B cell (primary cell): ENCODE results near the gene TCEANC. TPM values are rescaled to one million over a fixed set of nuclear protein-coding genes. Genes with fewer than 3 reads are reported as not detected.

Experiments used
- ATAC-seq: fragments of 200-7000 bp; cut with Tn5 transposase; one replicate; pipeline ENCODE4 v1.10.0; 2021; ENCODE audit warnings: low read depth, mild to moderate bottlenecking, moderate number of reproducible peaks, moderate library complexity
- CTCF ChIA-PET: fragments of 350-600 bp; sonication (Branson Sonifier 250); formaldehyde crosslinking; loops from one replicate; lab custom pipeline; 2021; ENCODE audit warnings: antibody characterized with exemption, inconsistent platforms; lab: Charles Lee
- POLR2A ChIA-PET: fragments of 350-600 bp; sonication (Branson Sonifier 250); formaldehyde crosslinking; loops from one replicate; lab custom pipeline; 2021; ENCODE audit warnings: antibody characterized with exemption; lab: Charles Lee
- DNase-seq: peaks from one replicate; pipeline ENCODE4 v3.0.0; 2013
- H2AFZ ChIP-seq: 2 replicates; pipeline ENCODE4 v1.6.1; 2012; ENCODE audit warnings: mild to moderate bottlenecking, low read depth, low read length; ENCODE audit not compliant: insufficient read depth, poor library complexity, severe bottlenecking
- H3K27ac ChIP-seq, 2 donors: 1 replicate in 1 of 2; 2 replicates in 1 of 2; pipeline ENCODE4 v1.5.1; 2012 to 2013; ENCODE audit warnings: low read length in 2 of 2, mild to moderate bottlenecking in 2 of 2, moderate library complexity in 1 of 2
- H3K27me3 ChIP-seq, 4 experiments: fragments of 200-600 bp in 1 of 4; sonication (generic) in 1 of 4; replicated peaks in 1 of 4; 1 replicate in 2 of 4; 2 replicates in 2 of 4; pipeline versions ENCODE4 v1.6.1 to v1.7.0; 2013 to 2016; ENCODE audit warnings: low read length in 3 of 4, mild to moderate bottlenecking in 2 of 4, mixed read lengths in 1 of 4, moderate library complexity in 1 of 4; ENCODE audit not compliant: insufficient read depth in 4 of 4, control insufficient read depth in 3 of 4; ENCODE audit errors: control extremely low read depth in 1 of 4
- H3K36me3 ChIP-seq, 2 experiments: replicated peaks in 1 of 2; 1 replicate in 1 of 2; 2 replicates in 1 of 2; pipeline versions ENCODE4 v1.6.1 to v1.7.1; 2013; ENCODE audit warnings: low read length in 1 of 2; ENCODE audit not compliant: insufficient read depth in 2 of 2, control insufficient read depth in 1 of 2; ENCODE audit errors: control extremely low read depth in 1 of 2, extremely low read depth in 1 of 2
- H3K4me1 ChIP-seq, 2 donors: fragments of 200-600 bp in 1 of 2; sonication (generic) in 1 of 2; 1 replicate in 1 of 2; 2 replicates in 1 of 2; pipeline versions ENCODE4 v1.5.1 to v1.6.1; 2013 to 2017; ENCODE audit warnings: low read length in 2 of 2; ENCODE audit not compliant: control insufficient read depth in 2 of 2, insufficient read depth in 2 of 2
- H3K4me2 ChIP-seq: replicated peaks from 2 replicates; pipeline ENCODE3; 2012; ENCODE audit warnings: mild to moderate bottlenecking, low read depth, low read length; ENCODE audit not compliant: poor library complexity, severe bottlenecking
- H3K4me3 ChIP-seq, 5 experiments: fragments of 200-600 bp in 1 of 5; sonication (generic) in 1 of 5; 1 replicate in 3 of 5; 2 replicates in 2 of 5; pipeline versions ENCODE4 v1.5.1 to v1.7.0; 2011 to 2016; ENCODE audit warnings: low read length in 4 of 5, mild to moderate bottlenecking in 4 of 5, low read depth in 2 of 5, control low read depth in 1 of 5, moderate library complexity in 1 of 5; ENCODE audit not compliant: insufficient read depth in 1 of 5; ENCODE audit errors: control extremely low read depth in 1 of 5, extremely low read depth in 1 of 5
- H3K79me2 ChIP-seq: fragments of 200-600 bp; sonication (generic); one replicate; pipeline ENCODE4 v1.6.0; 2016; ENCODE audit warnings: low read length; ENCODE audit not compliant: control insufficient read depth, insufficient read depth
- H3K9ac ChIP-seq: fragments of 200-600 bp; sonication (generic); 2 replicates; pipeline ENCODE4 v1.6.1; 2017; ENCODE audit warnings: mild to moderate bottlenecking, low read length, moderate library complexity
- H3K9me3 ChIP-seq, 3 donors: one replicate each; pipeline versions ENCODE4 v1.6.1 to v1.7.1; 2013; ENCODE audit warnings: low read length in 2 of 3; ENCODE audit not compliant: control insufficient read depth in 2 of 3, insufficient read depth in 1 of 3; ENCODE audit errors: control extremely low read depth in 1 of 3
- H4K20me1 ChIP-seq: 2 replicates; pipeline ENCODE4 v1.6.0; 2012; ENCODE audit warnings: mild to moderate bottlenecking, low read length; ENCODE audit not compliant: insufficient read depth, control insufficient read depth, poor library complexity, severe bottlenecking
- H3K27ac Mint-ChIP-seq: one replicate; pipeline ENCODE4 v1.8.0; 2021; ENCODE audit warnings: mixed read lengths
- H3K27me3 Mint-ChIP-seq: one replicate; pipeline ENCODE4 v1.8.0; 2021; ENCODE audit warnings: mixed read lengths
- H3K4me1 Mint-ChIP-seq: one replicate; pipeline ENCODE4 v1.8.0; 2021; ENCODE audit warnings: mixed read lengths
- H3K4me3 Mint-ChIP-seq: one replicate; pipeline ENCODE4 v1.8.0; 2021; ENCODE audit warnings: mixed read lengths
- H3K9me3 Mint-ChIP-seq: one replicate; pipeline ENCODE4 v1.8.0; 2022; ENCODE audit warnings: mixed read lengths; ENCODE audit not compliant: insufficient read depth
- EZH2 ChIP-seq: IDR thresholded peaks from 2 replicates; pipeline ENCODE4 v1.6.1; 2012; ENCODE audit warnings: borderline replicate concordance, low read depth, mild to moderate bottlenecking, moderate library complexity, low read length; ENCODE audit not compliant: insufficient read depth, poor library complexity, severe bottlenecking
- WGBS: methylation state at CpG from one replicate; pipeline ENCODE4 v1.1.5; 2013; ENCODE audit warnings: missing lambda C conversion rate; ENCODE audit not compliant: insufficient coverage; 5-methylcytosine and 5-hydroxymethylcytosine counted together
- intact Hi-C: fragments of 100-400 bp; cut with micrococcal nuclease; formaldehyde crosslinking; loops from one replicate; pipeline ENCODE4 v1.10.0; 2022
- polyA plus RNA-seq: library from polyadenylated mRNA; depleted of rRNA; stranded (reverse); fragments of >200 nt; gene quantifications from 2 replicates; pipeline ENCODE4 v1.2.3, GENCODE V29; 2012
- total RNA-seq, 2 donors: library from RNA; stranded (reverse); fragments of 120-200 nt in 1 of 2; gene quantifications; 1 replicate in 1 of 2; 2 replicates in 1 of 2; pipeline versions ENCODE4 v1.2.3 to v1.2.4, GENCODE V29; 2013 to 2022
- TF ChIP-seq, protein P1 (sequence below): fragments of 200-600 bp; IDR thresholded peaks from one replicate; pipeline ENCODE4 v1.8.0; 2022; ENCODE audit warnings: antibody characterized with exemption, mild to moderate bottlenecking

TCEANC gene
- total and polyA plus RNA-seq, 2 donors (not counting 1 experiment from before 2014, with no cell fraction given): 5.5 to 10.0 TPM

DNA sequence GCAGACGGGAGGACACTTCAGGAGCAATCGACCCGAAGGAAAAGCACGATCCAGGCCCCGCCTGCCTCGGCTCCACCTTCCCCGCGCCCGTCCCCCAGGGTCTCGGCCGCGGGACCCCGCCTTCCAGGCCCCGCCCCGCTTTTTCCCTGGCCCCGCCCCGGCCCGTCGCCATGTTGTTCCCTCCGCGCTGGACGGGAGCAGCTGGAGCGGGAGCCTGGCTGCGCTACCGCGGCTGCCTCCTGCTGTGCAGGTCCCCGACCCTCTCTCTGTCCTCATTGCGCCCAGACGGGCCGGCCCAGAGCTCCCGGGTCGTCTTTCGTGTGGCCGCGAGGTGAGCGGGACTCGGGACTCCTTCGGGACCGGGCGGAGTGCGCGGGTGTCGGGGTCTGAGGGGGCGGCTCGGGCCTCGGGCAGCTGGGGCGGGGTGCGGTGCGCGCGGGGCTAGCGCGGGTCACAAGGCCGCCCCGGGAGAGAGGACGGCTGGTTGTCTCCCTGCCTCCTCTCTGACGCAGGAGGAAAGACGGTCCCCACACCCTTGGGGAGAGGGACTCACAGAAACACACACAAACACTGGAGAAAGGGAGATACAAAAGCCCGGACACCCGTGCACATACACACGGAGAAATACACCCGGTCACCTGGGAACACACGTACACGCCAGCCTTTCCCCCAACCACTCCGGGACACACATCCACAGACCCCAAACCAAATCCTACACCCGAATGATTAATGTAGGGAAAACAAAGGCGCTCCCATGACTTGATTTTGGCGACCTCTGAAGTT lies 36.2 kb downstream of the TCEANC start, which contains the start of gene RAB9A:
Gene RAB9A, plus strand, starts transcription at position 171 of the 783 bp plus-strand sequence. CDS start 19,619 bp downstream, outside the sequence.
- DNase-seq (peak; percentile 79), ATAC-seq (peak; percentile 91)
- WGBS: 2% methylated on average over 57 of the region's 68 CpGs
- peak within 1 kb of the TSS; percentile 70 to 85 for H3K27ac ChIP-seq
- Mint-ChIP-seq H3K9me3 (no peaks in the 10 kb centered on the region), H3K27ac (peak within 1 kb of the TSS; percentile 91), H3K27me3 (no peaks in the 10 kb centered on the region), H3K4me1 (peaks cover 53% of the 10 kb centered on the region), H3K4me3 (peak within 1 kb of the TSS; percentile 93)
- intact Hi-C loops: loop anchor here (1.0 to 2.0 kb wide), 3 partner anchors 8 to 45 kb away; partner anchors contain the start of genes OFD1 and TRAPPC2
- POLR2A ChIA-PET: interaction anchor here (1.0 to 1.3 kb wide), 2 partner anchors 46 to 50 kb away, joined by 4 read pairs; partner anchors contain the start of genes OFD1 and TRAPPC2
- peaks cover 53% of the 10 kb centered on the region for H3K79me2 ChIP-seq
- H3K36me3 ChIP-seq: no peaks in the 10 kb centered on the region
- CTCF ChIA-PET: interaction anchor here (1.0 to 1.7 kb wide), 5 partner anchors 9 to 46 kb away, joined by 3 to 7 read pairs (median 4); partner anchors contain the start of genes OFD1 and TRAPPC2
- H2AFZ ChIP-seq: peak within 1 kb of the TSS; percentile 95
- TF ChIP-seq, protein P1, sequence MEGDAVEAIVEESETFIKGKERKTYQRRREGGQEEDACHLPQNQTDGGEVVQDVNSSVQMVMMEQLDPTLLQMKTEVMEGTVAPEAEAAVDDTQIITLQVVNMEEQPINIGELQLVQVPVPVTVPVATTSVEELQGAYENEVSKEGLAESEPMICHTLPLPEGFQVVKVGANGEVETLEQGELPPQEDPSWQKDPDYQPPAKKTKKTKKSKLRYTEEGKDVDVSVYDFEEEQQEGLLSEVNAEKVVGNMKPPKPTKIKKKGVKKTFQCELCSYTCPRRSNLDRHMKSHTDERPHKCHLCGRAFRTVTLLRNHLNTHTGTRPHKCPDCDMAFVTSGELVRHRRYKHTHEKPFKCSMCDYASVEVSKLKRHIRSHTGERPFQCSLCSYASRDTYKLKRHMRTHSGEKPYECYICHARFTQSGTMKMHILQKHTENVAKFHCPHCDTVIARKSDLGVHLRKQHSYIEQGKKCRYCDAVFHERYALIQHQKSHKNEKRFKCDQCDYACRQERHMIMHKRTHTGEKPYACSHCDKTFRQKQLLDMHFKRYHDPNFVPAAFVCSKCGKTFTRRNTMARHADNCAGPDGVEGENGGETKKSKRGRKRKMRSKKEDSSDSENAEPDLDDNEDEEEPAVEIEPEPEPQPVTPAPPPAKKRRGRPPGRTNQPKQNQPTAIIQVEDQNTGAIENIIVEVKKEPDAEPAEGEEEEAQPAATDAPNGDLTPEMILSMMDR: no peak
- no peak for TF ChIP-seq EZH2
- peak within 1 kb of the TSS; percentile 81 for H3K4me2 ChIP-seq
- H3K4me3 ChIP-seq: peak within 1 kb of the TSS; percentile 61 to 89 (median 78)
- H3K4me1 ChIP-seq: peaks cover 41 to 43% of the 10 kb centered on the region in 2 donors
- H3K9ac ChIP-seq: peak within 1 kb of the TSS; percentile 90
- H3K9me3 ChIP-seq: no peaks in the 10 kb centered on the region
- no peaks in the 10 kb centered on the region for H3K27me3 ChIP-seq
- no peaks in the 10 kb centered on the region for H4K20me1 ChIP-seq
